ENCODE results near the gene SCAMP1. TPM values are rescaled to one million over a fixed set of nuclear protein-coding genes. Genes with fewer than 3 reads are reported as not detected.

SCAMP1 gene
- total and polyA plus RNA-seq, 2 of the 13 experiments (the other 11 are each of a cell fraction or from before 2014, with no cell fraction given), result 18.2 to 33.7 TPM

DNA sequence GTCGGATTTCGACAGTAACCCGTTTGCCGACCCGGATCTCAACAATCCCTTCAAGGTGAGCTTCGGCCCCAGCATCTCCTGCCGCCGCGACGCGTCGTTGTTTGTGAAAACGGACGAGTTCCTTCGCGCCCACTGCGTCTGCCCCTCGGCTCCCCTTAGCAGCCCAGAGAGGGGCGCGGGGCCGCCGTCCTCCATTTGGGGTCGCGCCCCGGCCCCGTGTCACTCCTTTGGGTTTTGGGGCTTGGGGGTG, 182 bp downstream of the SCAMP1 start:
- Histone ChIP-seq H3K27me3 (ENCODE audit: control insufficient read depth in 1 of 2, insufficient read depth in 2 of 2, low read length in 2 of 2) (no peaks in the 10 kb centered on the region; a peak in 1 of 5 replicates), H3K79me2 (ENCODE audit: insufficient read depth, low read length) (peaks cover 38% of the 10 kb centered on the region), H3K9me3 (ENCODE audit: low read length) (no peaks in the 10 kb centered on the region), H2AFZ (ENCODE audit: low read length) (no peak overlapping the region), H3K36me3 (replicated peaks in 1 of 2; ENCODE audit: control insufficient read depth in 1 of 2, insufficient read depth in 2 of 2, low read length in 2 of 2) (no peaks in the 10 kb centered on the region), H3K4me2 (ENCODE audit: low read depth, low read length) (peak overlapping the region; percentile 91), H3K4me3 (replicated peaks in 1 of 3; ENCODE audit: insufficient read depth in 1 of 3, low read depth in 2 of 3, low read length in 3 of 3) (peak overlapping the region; percentile 93 to 99 (median 96)), H3K27ac (ENCODE audit: extremely low read length, insufficient read depth, low read length) (peak overlapping the region; percentile 86), H4K20me1 (ENCODE audit: insufficient read depth, low read length) (no peaks in the 10 kb centered on the region), H3K9ac (ENCODE audit: insufficient read depth, low read depth, low read length) (peak overlapping the region; percentile 90), H3K4me1 (ENCODE audit: insufficient read depth, low read length) (peaks cover 32% of the 10 kb centered on the region)
- no peak for DNase-seq (ENCODE audit: low spot score)
- no CpG with 5 or more reads among the region's 26 CpGs for WGBS (ENCODE audit: low lambda C conversion rate)
- in situ Hi-C loops (cut with HindIII; ENCODE audit: extremely low pct_ligation_motif_present, low pct_unique_long_range_greater_than_20kb) (loop anchor here (5.0 kb wide), 1 partner anchor 68 kb away; the partner anchor contains the start of gene AP3B1), intact Hi-C loops (cut with micrococcal nuclease; ENCODE audit: unreplicated experiment) (loop anchor here (1.0 to 2.0 kb wide), 2 partner anchors 40 to 66 kb away; partner anchors contain the start of gene AP3B1)
- no peak for FAIRE-seq
- ATAC-seq, result no peak; the same call in 2 of the 3 replicates
- no TSS peak for BruUV-seq (replicated peaks)
- CTCF ChIA-PET (ENCODE audit: low intra/inter-chr PET ratio, low total read pairs), result no interaction called here
- POLR2A ChIA-PET, result interaction anchor here (1.2 to 2.1 kb wide), 2 partner anchors 60 to 66 kb away, joined by 3 to 39 read pairs; partner anchors contain the start of gene AP3B1
- TF ChIP-seq RBFOX2 (IDR thresholded peaks at IDR 0.05; ENCODE audit: low read depth, low read length) (peak; percentile 29), NONO (IDR thresholded peaks at IDR 0.05) (no peak), NONO (CRISPR knock-in tag; conservative IDR thresholded peaks at IDR 0.05) (peak; percentile 5; the same call in 1 of the 2 replicates), ZFP1 (CRISPR knock-in tag; IDR thresholded peaks at IDR 0.05) (peak; percentile 22; the same call in 1 of the 2 replicates), CHCHD3 (CRISPR knock-in tag; IDR thresholded peaks at IDR 0.05) (0 out of 2 replicates have a peak, but pooled peaks have one; percentile 70), FOXA1 (IDR thresholded peaks at IDR 0.05) (no peak), FOXA1 (CRISPR knock-in tag; IDR thresholded peaks at IDR 0.05) (no peak), SETDB1 (CRISPR knock-in tag; IDR thresholded peaks at IDR 0.05; ENCODE audit: borderline replicate concordance) (no peak), ZNF776 (CRISPR knock-in tag; IDR thresholded peaks at IDR 0.05) (no peak), ZBTB44 (CRISPR knock-in tag; IDR thresholded peaks at IDR 0.05) (no peak), ZNF777 (CRISPR knock-in tag; IDR thresholded peaks at IDR 0.05) (peak; percentile 48), SUZ12 (IDR thresholded peaks at IDR 0.05; ENCODE audit: low read depth, low read length) (no peak), TBL1XR1 (IDR thresholded peaks at IDR 0.05; ENCODE audit: borderline replicate concordance, low read length, partially characterized antibody) (no peak), MIXL1 (CRISPR knock-in tag; IDR thresholded peaks at IDR 0.05) (no peak), DPF2 (CRISPR knock-in tag; IDR thresholded peaks at IDR 0.05; ENCODE audit: borderline replicate concordance, low read depth) (no peak)
- TF ChIP-seq, protein P1, sequence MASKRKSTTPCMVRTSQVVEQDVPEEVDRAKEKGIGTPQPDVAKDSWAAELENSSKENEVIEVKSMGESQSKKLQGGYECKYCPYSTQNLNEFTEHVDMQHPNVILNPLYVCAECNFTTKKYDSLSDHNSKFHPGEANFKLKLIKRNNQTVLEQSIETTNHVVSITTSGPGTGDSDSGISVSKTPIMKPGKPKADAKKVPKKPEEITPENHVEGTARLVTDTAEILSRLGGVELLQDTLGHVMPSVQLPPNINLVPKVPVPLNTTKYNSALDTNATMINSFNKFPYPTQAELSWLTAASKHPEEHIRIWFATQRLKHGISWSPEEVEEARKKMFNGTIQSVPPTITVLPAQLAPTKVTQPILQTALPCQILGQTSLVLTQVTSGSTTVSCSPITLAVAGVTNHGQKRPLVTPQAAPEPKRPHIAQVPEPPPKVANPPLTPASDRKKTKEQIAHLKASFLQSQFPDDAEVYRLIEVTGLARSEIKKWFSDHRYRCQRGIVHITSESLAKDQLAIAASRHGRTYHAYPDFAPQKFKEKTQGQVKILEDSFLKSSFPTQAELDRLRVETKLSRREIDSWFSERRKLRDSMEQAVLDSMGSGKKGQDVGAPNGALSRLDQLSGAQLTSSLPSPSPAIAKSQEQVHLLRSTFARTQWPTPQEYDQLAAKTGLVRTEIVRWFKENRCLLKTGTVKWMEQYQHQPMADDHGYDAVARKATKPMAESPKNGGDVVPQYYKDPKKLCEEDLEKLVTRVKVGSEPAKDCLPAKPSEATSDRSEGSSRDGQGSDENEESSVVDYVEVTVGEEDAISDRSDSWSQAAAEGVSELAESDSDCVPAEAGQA (IDR thresholded peaks at IDR 0.05; ENCODE audit: low read depth), result no peak
- TF ChIP-seq, protein P1 (CRISPR knock-in tag; IDR thresholded peaks at IDR 0.05; ENCODE audit: borderline replicate concordance), result 0 out of 2 replicates have a peak, but pooled peaks have one; percentile 0
- TF ChIP-seq, protein P2, sequence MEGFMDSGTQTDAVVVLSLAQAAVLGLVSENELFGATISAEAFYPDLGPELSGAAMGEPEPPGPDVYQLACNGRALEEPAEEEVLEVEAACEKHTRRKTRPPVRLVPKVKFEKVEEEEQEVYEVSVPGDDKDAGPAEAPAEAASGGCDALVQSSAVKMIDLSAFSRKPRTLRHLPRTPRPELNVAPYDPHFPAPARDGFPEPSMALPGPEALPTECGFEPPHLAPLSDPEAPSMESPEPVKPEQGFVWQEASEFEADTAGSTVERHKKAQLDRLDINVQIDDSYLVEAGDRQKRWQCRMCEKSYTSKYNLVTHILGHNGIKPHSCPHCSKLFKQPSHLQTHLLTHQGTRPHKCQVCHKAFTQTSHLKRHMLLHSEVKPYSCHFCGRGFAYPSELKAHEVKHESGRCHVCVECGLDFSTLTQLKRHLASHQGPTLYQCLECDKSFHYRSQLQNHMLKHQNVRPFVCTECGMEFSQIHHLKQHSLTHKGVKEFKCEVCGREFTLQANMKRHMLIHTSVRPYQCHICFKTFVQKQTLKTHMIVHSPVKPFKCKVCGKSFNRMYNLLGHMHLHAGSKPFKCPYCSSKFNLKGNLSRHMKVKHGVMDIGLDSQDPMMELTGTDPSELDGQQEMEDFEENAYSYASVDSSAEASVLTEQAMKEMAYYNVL (CRISPR knock-in tag; IDR thresholded peaks at IDR 0.05; ENCODE audit: borderline replicate concordance), result peak; percentile 56; the same call in 1 of the 2 replicates

Measured in HepG2 (cell line).